ENCODE data around the gene C14orf119.

DNA sequence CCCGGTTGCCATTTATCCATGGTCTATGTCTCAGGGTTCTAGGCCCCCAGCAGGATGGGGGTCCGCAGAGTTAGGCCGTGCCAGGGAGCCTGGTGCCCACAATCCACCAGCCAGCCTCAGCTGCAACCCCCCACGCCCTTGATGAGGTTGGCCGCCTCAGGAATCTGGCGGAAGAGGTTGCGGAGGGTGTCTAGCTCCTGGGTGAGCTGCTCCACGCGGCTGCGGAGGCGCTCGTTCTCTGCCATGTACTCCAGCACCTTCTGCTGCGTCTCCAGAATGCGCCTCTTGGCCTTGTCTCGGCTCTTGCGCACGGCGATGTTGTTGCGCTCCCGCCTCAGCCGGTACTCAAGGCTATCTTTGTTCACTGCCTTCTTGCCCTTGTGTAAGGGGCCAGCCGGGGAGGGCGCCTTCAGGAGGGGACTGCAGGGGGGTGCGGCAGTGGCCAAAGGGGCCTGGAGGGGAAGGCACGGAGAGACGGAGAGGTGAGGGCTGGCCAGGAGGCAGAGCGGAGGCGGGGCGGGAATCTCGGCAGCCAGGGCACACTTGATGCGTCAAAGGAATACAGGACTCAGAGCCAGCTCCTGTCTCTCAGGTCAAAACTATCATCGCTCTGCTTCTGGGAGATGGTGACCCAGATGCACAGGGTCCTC is 22.2 kb downstream of the C14orf119 start:
- TF ChIP-seq, protein P1, sequence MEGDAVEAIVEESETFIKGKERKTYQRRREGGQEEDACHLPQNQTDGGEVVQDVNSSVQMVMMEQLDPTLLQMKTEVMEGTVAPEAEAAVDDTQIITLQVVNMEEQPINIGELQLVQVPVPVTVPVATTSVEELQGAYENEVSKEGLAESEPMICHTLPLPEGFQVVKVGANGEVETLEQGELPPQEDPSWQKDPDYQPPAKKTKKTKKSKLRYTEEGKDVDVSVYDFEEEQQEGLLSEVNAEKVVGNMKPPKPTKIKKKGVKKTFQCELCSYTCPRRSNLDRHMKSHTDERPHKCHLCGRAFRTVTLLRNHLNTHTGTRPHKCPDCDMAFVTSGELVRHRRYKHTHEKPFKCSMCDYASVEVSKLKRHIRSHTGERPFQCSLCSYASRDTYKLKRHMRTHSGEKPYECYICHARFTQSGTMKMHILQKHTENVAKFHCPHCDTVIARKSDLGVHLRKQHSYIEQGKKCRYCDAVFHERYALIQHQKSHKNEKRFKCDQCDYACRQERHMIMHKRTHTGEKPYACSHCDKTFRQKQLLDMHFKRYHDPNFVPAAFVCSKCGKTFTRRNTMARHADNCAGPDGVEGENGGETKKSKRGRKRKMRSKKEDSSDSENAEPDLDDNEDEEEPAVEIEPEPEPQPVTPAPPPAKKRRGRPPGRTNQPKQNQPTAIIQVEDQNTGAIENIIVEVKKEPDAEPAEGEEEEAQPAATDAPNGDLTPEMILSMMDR (IDR thresholded peaks at IDR 0.05): no peak
- TF ChIP-seq POLR2A (IDR thresholded peaks at IDR 0.05) (no peak), POLR2AphosphoS5 (IDR thresholded peaks at IDR 0.05) (no peak)

Measured in stomach (tissue), 4 donors.